AG09309 (cell line): ENCODE results near the gene CSRP3.

ENCODE experiments used
- DNase-seq: peaks from one replicate; pipeline ENCODE4 v3.0.0-alpha.2; 2010; ENCODE audit warnings: low read depth
- H3K4me3 ChIP-seq: 2 replicates; pipeline ENCODE4 v1.5.1; 2011; ENCODE audit warnings: mild to moderate bottlenecking, low read depth, low read length, moderate library complexity; ENCODE audit not compliant: control insufficient read depth
- CTCF ChIP-seq: IDR thresholded peaks from 2 replicates; pipeline ENCODE4 v1.5.1; 2011; ENCODE audit warnings: mild to moderate bottlenecking, low read depth, low read length, inconsistent platforms; ENCODE audit not compliant: insufficient read depth, control insufficient read depth; ENCODE audit errors: missing control alignments

The CSRP3 gene

GRCh38 chr11:19201737-19202605 is at the start of gene CSRP3:
TSS of gene CSRP3 (minus strand) at chr11:19201983. CDS start at chr11:19192448, 9,535 bp downstream.
- DNase-seq = no peak
- no peak within 1 kb of the TSS for H3K4me3 ChIP-seq
- no peak for TF ChIP-seq CTCF

GRCh38 chr11:19251577-19251976 is 49.8 kb upstream of the CSRP3 start:
- TF ChIP-seq CTCF = no peak
- no peak overlapping the region for H3K4me3 ChIP-seq

GRCh38 chr11:19246816-19247215 is 45.0 kb upstream of the CSRP3 start:
- TF ChIP-seq CTCF = no peak
- DNase-seq = no peak
- H3K4me3 ChIP-seq = no peak overlapping the region

More at GRCh38 chr11:19251577-19251976, 49.8 kb upstream of the CSRP3 start:
- DNase-seq = no peak

GRCh38 chr11:19245351-19245750 is 43.6 kb upstream of the CSRP3 start:
- no peak for DNase-seq
- no peak overlapping the region for H3K4me3 ChIP-seq
- no peak for TF ChIP-seq CTCF

- no peak for TF ChIP-seq CTCF
- DNase-seq = no peak
- no peak overlapping the region for H3K4me3 ChIP-seq
Observed at GRCh38 chr11:19244621-19245020, 42.8 kb upstream of the CSRP3 start.

- DNase-seq = no peak
- no peak overlapping the region for H3K4me3 ChIP-seq
- TF ChIP-seq CTCF = no peak
Observed at GRCh38 chr11:19244084-19244483, 42.3 kb upstream of the CSRP3 start.

GRCh38 chr11:19243613-19244012 is 41.8 kb upstream of the CSRP3 start:
- DNase-seq = no peak
- TF ChIP-seq CTCF = no peak
- H3K4me3 ChIP-seq = no peak overlapping the region
